ENCODE data around the gene EIF5A. TPM values are rescaled to one million over a fixed set of nuclear protein-coding genes. Genes with fewer than 3 reads are reported as not detected.

The EIF5A gene
- total RNA-seq, 1 donor from 2014 or later, result 248 TPM

GRCh38 chr17:7261379-7262191 lies 45.8 kb upstream of the EIF5A start:
- no peaks in the 10 kb centered on the region for H3K9me3 ChIP-seq
- peak overlapping the region; percentile 35 to 53 for H3K4me3 ChIP-seq
- H3K36me3 ChIP-seq, result peaks cover 3 to 33% of the 10 kb centered on the region in 2 donors
- H3K27me3 ChIP-seq, result peaks cover 17% of the 10 kb centered on the region
- no peak for DNase-seq (ENCODE audit: low spot score in 2 of 2)
- no peak overlapping the region for H3K27ac ChIP-seq
- intact Hi-C loops (cut with DNase I), result no loop called here
- peaks cover 8 to 13% of the 10 kb centered on the region in 2 donors for H3K4me1 ChIP-seq
- TF ChIP-seq CTCF (IDR thresholded peaks at IDR 0.05), result no peak

- H3K9me3 ChIP-seq, result no peaks in the 10 kb centered on the region
- intact Hi-C loops (cut with DNase I), result no loop called here
- peaks cover 17% of the 10 kb centered on the region for H3K27me3 ChIP-seq
- TF ChIP-seq CTCF (IDR thresholded peaks at IDR 0.05), result no peak
- DNase-seq (ENCODE audit: low spot score in 2 of 2), result no peak
- peak within 1 kb of the TSS; percentile 35 to 53 for H3K4me3 ChIP-seq
- H3K27ac ChIP-seq, result no peak within 1 kb of the TSS
- H3K36me3 ChIP-seq, result peaks cover 0 to 26% of the 10 kb centered on the region in 2 donors
- H3K4me1 ChIP-seq, result peaks cover 8 to 13% of the 10 kb centered on the region in 2 donors
Observed at GRCh38 chr17:7262192-7262934, 45.1 kb upstream of the EIF5A start, which contains the start of gene CLDN7. Gene CLDN7, minus strand, starts transcription at chr17:7262478. Its CDS starts 435 bp downstream, at chr17:7262043.

DNA sequence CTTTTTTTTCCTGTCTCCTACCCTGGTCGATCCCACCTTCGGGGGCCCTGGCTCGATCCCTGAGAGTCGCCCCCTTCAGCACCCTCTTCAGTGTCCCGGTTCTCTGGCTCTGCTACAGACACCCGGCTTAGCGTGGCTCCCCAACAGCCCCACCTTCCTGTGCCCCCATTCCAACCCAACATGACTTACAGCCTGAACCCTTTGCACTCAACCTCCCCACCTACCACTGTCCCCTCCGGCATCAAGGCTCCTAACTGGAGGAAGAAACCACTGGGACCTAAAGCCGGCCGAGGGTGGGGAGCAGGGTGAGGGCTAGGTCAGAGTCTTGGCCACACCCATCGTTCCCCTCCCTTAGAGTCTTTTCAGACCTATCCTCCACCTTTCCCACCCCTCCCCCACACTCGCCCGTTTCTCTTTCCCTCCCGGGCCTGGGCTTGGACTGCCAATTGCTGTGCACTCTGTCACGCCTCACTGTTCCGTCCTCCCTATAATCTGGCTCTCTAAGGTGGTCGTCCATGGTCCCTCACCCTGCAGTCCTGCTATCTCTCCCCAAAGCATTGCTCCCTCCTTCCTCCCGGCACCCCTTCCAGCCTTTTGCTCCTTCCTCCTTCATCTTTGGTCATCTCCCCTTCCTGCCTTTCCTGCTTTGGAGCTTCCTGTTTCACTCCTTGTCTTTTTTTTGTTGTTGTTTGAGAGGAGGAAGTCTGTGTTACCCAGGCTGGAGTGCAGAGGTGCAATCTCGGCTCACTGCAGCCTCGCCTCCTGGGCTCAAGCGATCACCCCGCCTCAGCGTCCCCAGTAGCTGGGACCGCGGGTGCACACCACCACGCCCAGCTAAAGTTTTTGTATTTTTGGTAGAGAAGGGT lies 44.3 kb upstream of the EIF5A start:
- peaks cover 8 to 13% of the 10 kb centered on the region in 2 donors for H3K4me1 ChIP-seq
- no peak for TF ChIP-seq CTCF (IDR thresholded peaks at IDR 0.05)
- H3K36me3 ChIP-seq, result peaks cover 0 to 18% of the 10 kb centered on the region in 2 donors
- H3K4me3 ChIP-seq, result peak overlapping the region; percentile 17 to 53
- no peaks in the 10 kb centered on the region for H3K9me3 ChIP-seq
- DNase-seq (ENCODE audit: low spot score in 2 of 2), result no peak
- peaks cover 17% of the 10 kb centered on the region for H3K27me3 ChIP-seq
- intact Hi-C loops (cut with DNase I), result no loop called here
- no peak overlapping the region for H3K27ac ChIP-seq

DNA sequence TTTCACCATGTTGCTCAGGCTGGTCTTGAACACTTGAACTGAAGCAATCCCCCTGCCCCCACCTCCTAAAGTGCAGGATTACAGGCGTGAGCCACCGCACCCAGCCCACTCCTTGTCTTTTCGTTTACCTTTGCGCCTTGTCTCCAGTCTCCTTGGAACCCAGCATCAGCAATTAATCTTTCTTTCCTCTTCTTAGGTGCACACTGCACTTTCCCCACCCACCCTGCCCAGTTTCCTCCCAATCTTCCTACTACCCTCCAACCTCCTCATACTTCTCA lies 43.7 kb upstream of the EIF5A start:
- H3K4me1 ChIP-seq, result peaks cover 8 to 13% of the 10 kb centered on the region in 2 donors
- DNase-seq (ENCODE audit: low spot score in 2 of 2), result no peak
- H3K4me3 ChIP-seq, result peak overlapping the region in 1 of 2 donors; percentile 53
- TF ChIP-seq CTCF (IDR thresholded peaks at IDR 0.05), result no peak
- peaks cover 17% of the 10 kb centered on the region for H3K27me3 ChIP-seq
- H3K9me3 ChIP-seq, result no peaks in the 10 kb centered on the region
- intact Hi-C loops (cut with DNase I), result no loop called here
- H3K36me3 ChIP-seq, result peaks cover 0 to 12% of the 10 kb centered on the region in 2 donors
- H3K27ac ChIP-seq, result no peak overlapping the region

GRCh38 chr17:7266784-7267183 lies 40.6 kb upstream of the EIF5A start:
- Histone ChIP-seq H3K27ac (no peak overlapping the region), H3K9me3 (no peaks in the 10 kb centered on the region), H3K4me3 (no peak overlapping the region), H3K27me3 (peaks cover 13% of the 10 kb centered on the region), H3K36me3 (no peaks in the 10 kb centered on the region), H3K4me1 (peaks cover 8% of the 10 kb centered on the region in 2 donors)
- no peak for TF ChIP-seq CTCF (IDR thresholded peaks at IDR 0.05)
- intact Hi-C loops (cut with DNase I), result no loop called here
- no peak for DNase-seq (ENCODE audit: low spot score in 2 of 2)
